Endothelial cell of umbilical vein (primary cell): ENCODE data around the gene PFDN1. TPM values are rescaled to one million over a fixed set of nuclear protein-coding genes. Genes with fewer than 3 reads are reported as not detected.

Source experiments
- BruUV-seq: library from RNA; stranded (reverse); fragments of 400-500 nt; replicated peaks from 2 replicates; lab custom pipeline; 2021; lab: Mats Ljungman, UMichigan
- CTCF ChIA-PET: fragments of 300-600, 350-600 bp; sonication (Branson Sonifier 250); formaldehyde crosslinking; loops from one replicate; lab custom pipeline; 2021; ENCODE audit warnings: antibody characterized with exemption, inconsistent platforms; lab: Charles Lee
- POLR2A ChIA-PET: fragments of 300-600, 350-600 bp; sonication (Branson Sonifier 250); formaldehyde crosslinking; loops from one replicate; lab custom pipeline; 2021; ENCODE audit warnings: antibody characterized with exemption, inconsistent platforms; lab: Charles Lee
- DNase-seq: peaks from one replicate; pipeline ENCODE4 v3.0.0-alpha.2; 2011; ENCODE audit warnings: low read depth, low spot score
- FAIRE-seq: peaks from 2 replicates; lab custom pipeline; 2011; peaks lifted over from hg19 to GRCh38; lab: Jason Lieb, UNC
- H2AFZ ChIP-seq: 2 replicates; pipeline ENCODE4 v1.6.0; 2012; ENCODE audit warnings: low read depth, low read length, control low read depth, inconsistent platforms
- H3K27ac ChIP-seq: 2 replicates; pipeline ENCODE4 v1.5.1; 2011; ENCODE audit warnings: low read depth, mild to moderate bottlenecking, control low read depth, low read length, moderate library complexity; ENCODE audit not compliant: insufficient read depth
- H3K27me3 ChIP-seq, 2 experiments: 2 replicates each; pipeline versions ENCODE4 v1.6.0 to v1.6.1; 2011; ENCODE audit warnings: low read length in 2 of 2, mixed read lengths in 1 of 2; ENCODE audit not compliant: control insufficient read depth in 2 of 2, insufficient read depth in 2 of 2
- H3K36me3 ChIP-seq, 2 experiments: 2 replicates in 1 of 2; 3 replicates in 1 of 2; pipeline ENCODE4 v1.5.1; 2011; ENCODE audit warnings: low read length in 2 of 2, mild to moderate bottlenecking in 1 of 2, moderate library complexity in 1 of 2; ENCODE audit not compliant: control insufficient read depth in 2 of 2, insufficient read depth in 2 of 2; ENCODE audit errors: extremely low read depth in 1 of 2
- H3K4me1 ChIP-seq: 3 replicates; pipeline ENCODE4 v1.5.1; 2011; ENCODE audit warnings: mild to moderate bottlenecking, low read length; ENCODE audit not compliant: control insufficient read depth, insufficient read depth; ENCODE audit errors: extremely low read depth
- H3K4me2 ChIP-seq: 2 replicates; pipeline ENCODE4 v1.6.1; 2011; ENCODE audit warnings: low read length, control low read depth, mixed read lengths; ENCODE audit not compliant: insufficient read depth
- H3K4me3 ChIP-seq, 3 experiments: fragments of 200-600 bp in 1 of 3; sonication (generic), shearing (Covaris generic) in 1 of 3; replicated peaks in 1 of 3; 2 replicates each; pipeline ENCODE4 v1.5.1; 2011 to 2016; ENCODE audit warnings: control low read depth in 3 of 3, low read length in 3 of 3, mild to moderate bottlenecking in 2 of 3, inconsistent platforms in 1 of 3, low read depth in 1 of 3, moderate library complexity in 1 of 3; ENCODE audit not compliant: insufficient read depth in 1 of 3
- H3K79me2 ChIP-seq: 2 replicates; pipeline ENCODE4 v1.6.0; 2012; ENCODE audit warnings: low read length, inconsistent platforms; ENCODE audit not compliant: control insufficient read depth, insufficient read depth
- H3K9ac ChIP-seq: replicated peaks from 2 replicates; pipeline ENCODE3; 2011; ENCODE audit warnings: low read length, control low read depth; ENCODE audit not compliant: insufficient read depth; ENCODE audit errors: extremely low read depth
- H3K9me1 ChIP-seq: replicated peaks from 3 replicates; pipeline ENCODE4 v1.6.0; 2011; ENCODE audit warnings: mild to moderate bottlenecking, low read length; ENCODE audit not compliant: control insufficient read depth, insufficient read depth; ENCODE audit errors: extremely low read depth
- H3K9me3 ChIP-seq: replicated peaks from 2 replicates; pipeline ENCODE4 v1.5.1; 2012; ENCODE audit warnings: low read length, inconsistent platforms; ENCODE audit not compliant: control insufficient read depth, insufficient read depth
- H4K20me1 ChIP-seq: replicated peaks from 2 replicates; pipeline ENCODE3; 2011; ENCODE audit warnings: mild to moderate bottlenecking, low read length; ENCODE audit not compliant: control insufficient read depth, insufficient read depth; ENCODE audit errors: extremely low read depth
- CTCF ChIP-seq, 2 donors: IDR thresholded peaks; 1 replicate in 1 of 2; 2 replicates in 1 of 2; pipeline ENCODE4 v1.5.1; 2011; ENCODE audit warnings: low read length in 2 of 2, mild to moderate bottlenecking in 2 of 2, moderate library complexity in 2 of 2, control low read depth in 1 of 2, inconsistent platforms in 1 of 2, low read depth in 1 of 2; ENCODE audit not compliant: insufficient read depth in 1 of 2; ENCODE audit errors: extremely low read depth in 1 of 2
- EZH2 ChIP-seq: IDR thresholded peaks from 2 replicates; pipeline ENCODE4 v1.6.1; 2012; ENCODE audit warnings: borderline replicate concordance, low read depth, mild to moderate bottlenecking, moderate library complexity, low read length, inconsistent platforms; ENCODE audit not compliant: severe bottlenecking
- FOS ChIP-seq: IDR thresholded peaks from 2 replicates; pipeline ENCODE4 v1.6.1; 2011; ENCODE audit warnings: mild to moderate bottlenecking, low read length, moderate library complexity, borderline replicate concordance; ENCODE audit not compliant: insufficient read depth
- GATA2 ChIP-seq: IDR thresholded peaks from 2 replicates; pipeline ENCODE4 v1.7.0; 2011; ENCODE audit warnings: low read depth, mild to moderate bottlenecking, moderate library complexity, mixed read lengths, low read length; ENCODE audit not compliant: insufficient read length, insufficient read depth
- JUN ChIP-seq: IDR thresholded peaks from 2 replicates; pipeline ENCODE4 v1.6.1; 2011; ENCODE audit warnings: borderline replicate concordance, low read depth; ENCODE audit not compliant: insufficient read length, insufficient read depth
- MAX ChIP-seq: IDR thresholded peaks from 2 replicates; pipeline ENCODE4 v1.6.1; 2011; ENCODE audit not compliant: insufficient read depth, insufficient read length
- MYC ChIP-seq: IDR thresholded peaks from one replicate; pipeline ENCODE4 v1.6.1; 2011; ENCODE audit warnings: mild to moderate bottlenecking, low read depth, low read length
- POLR2A ChIP-seq: IDR thresholded peaks from 2 replicates; pipeline ENCODE4 v1.6.1; 2012; ENCODE audit warnings: low read depth, mild to moderate bottlenecking, control low read depth, low read length
- POLR2AphosphoS5 ChIP-seq: IDR thresholded peaks from 2 replicates; pipeline ENCODE4 v1.6.1; 2012; ENCODE audit warnings: low read depth, mild to moderate bottlenecking, control low read depth, low read length, moderate library complexity; ENCODE audit not compliant: insufficient read depth
- dilution Hi-C: fragments of 300-500 bp; cut with MboI; formaldehyde crosslinking; loops from one replicate; pipeline ENCODE4 v1.15.0; 2019; ENCODE audit warnings: low sequenced_read_pairs; ENCODE audit not compliant: extremely low pct_ligation_motif_present
- intact Hi-C: fragments of 100-400 bp; cut with micrococcal nuclease; formaldehyde crosslinking; loops from one replicate; pipeline ENCODE4 v1.10.0; 2022
- polyA plus RNA-seq, 4 experiments: library from polyadenylated mRNA; depleted of rRNA in 3 of 4; stranded (reverse) in 3 of 4; unstranded in 1 of 4; fragments of >200 nt; gene quantifications; 2 replicates each; pipeline versions ENCODE4 v1.2.1 to v1.2.3, GENCODE V29; 2011 to 2012; ENCODE audit warnings: missing spikeins in 1 of 4
- total RNA-seq: library from RNA; stranded (reverse); gene quantifications from 2 replicates; pipeline ENCODE4 v1.2.3, GENCODE V29; 2021

Gene PFDN1
- total and polyA plus RNA-seq, 2 donors (not counting 3 experiments of a cell fraction or from before 2014, with no cell fraction given) = 107 to 158 TPM

- Histone ChIP-seq H3K4me2 (no peak overlapping the region), H3K4me3 (no peak overlapping the region), H3K4me1 (peaks cover 32% of the 10 kb centered on the region), H3K36me3 (peaks cover 37 to 46% of the 10 kb centered on the region in 2 experiments), H4K20me1 (no peaks in the 10 kb centered on the region), H3K9me1 (peaks cover 3% of the 10 kb centered on the region), H2AFZ (no peak overlapping the region), H3K27me3 (no peaks in the 10 kb centered on the region), H3K9me3 (no peaks in the 10 kb centered on the region), H3K9ac (no peak overlapping the region), H3K79me2 (peaks cover 67% of the 10 kb centered on the region), H3K27ac (no peak overlapping the region)
- FAIRE-seq (no peak), DNase-seq (no peak)
- intact Hi-C loops (no loop called here), dilution Hi-C loops (no loop called here)
- no TSS peak for BruUV-seq
- ChIA-PET POLR2A (interaction anchor here (0.6 to 1.6 kb wide), 2 partner anchors 8 to 80 kb away, joined by 5 to 7 read pairs; partner anchors contain the start of gene HBEGF), CTCF (interaction anchor here (1.0 to 3.4 kb wide), 6 partner anchors 8 to 98 kb away, joined by 3 to 20 read pairs (median 5); partner anchors contain the start of gene HBEGF)
- no peak for TF ChIP-seq JUN
- no peak for TF ChIP-seq MYC
- TF ChIP-seq POLR2A = no peak
- TF ChIP-seq POLR2AphosphoS5 = no peak
- no peak for TF ChIP-seq FOS
- TF ChIP-seq MAX = no peak
- TF ChIP-seq GATA2 = no peak
- no peak for TF ChIP-seq EZH2
- TF ChIP-seq CTCF (IDR thresholded peaks at IDR 0.05; ENCODE audit: extremely low read depth in 1 of 2, insufficient read depth in 1 of 2, low read depth in 1 of 2, low read length in 2 of 2) = no peak
Measured at GRCh38 chr5:140338336-140338735, 35.4 kb upstream of the PFDN1 start.
